HG03558 (cell line): ENCODE measurements around the gene NR6A1.

ENCODE experiments used
- ATAC-seq: cut with Tn5 transposase; IDR thresholded peaks from one replicate; pipeline ENCODE4 v1.9.1; 2021; ENCODE audit warnings: moderate number of reproducible peaks; ENCODE audit not compliant: unreplicated experiment; ENCODE audit errors: extremely low read depth

NR6A1 gene

GRCh38 chr9:124797343-124798103 is 26.4 kb upstream of the NR6A1 start:
- no peak for ATAC-seq

- no peak for ATAC-seq
Observed at GRCh38 chr9:124795881-124796431, 24.8 kb upstream of the NR6A1 start.

- ATAC-seq: no peak
Observed at GRCh38 chr9:124794902-124795491, 23.9 kb upstream of the NR6A1 start.

DNA sequence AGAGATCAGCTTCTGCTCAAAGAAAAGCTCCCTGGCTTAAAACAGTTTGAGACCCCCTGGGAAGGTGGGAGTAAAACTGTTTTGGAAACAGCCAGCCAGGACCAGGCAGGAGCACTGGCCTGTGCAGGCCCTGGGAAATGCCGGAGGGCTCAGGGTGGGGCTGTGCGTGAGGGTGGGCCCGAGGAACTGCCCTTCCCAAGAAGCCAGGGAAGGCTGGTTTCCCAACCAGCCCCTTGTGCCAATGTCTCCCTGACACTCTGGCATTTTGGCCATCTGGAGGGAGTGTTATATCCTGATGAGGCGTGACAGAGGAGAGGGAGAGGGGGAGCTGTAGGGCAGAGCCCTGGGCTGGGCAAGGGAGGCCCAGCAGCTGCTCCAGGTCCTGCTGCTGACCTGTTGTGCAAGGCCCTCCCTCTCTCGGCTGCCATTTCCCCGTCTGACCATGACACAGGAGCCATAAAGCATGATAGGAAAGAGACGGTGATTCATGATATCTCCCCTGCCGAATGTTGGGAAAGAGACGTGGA is 22.0 kb upstream of the NR6A1 start:
- no peak for ATAC-seq

DNA sequence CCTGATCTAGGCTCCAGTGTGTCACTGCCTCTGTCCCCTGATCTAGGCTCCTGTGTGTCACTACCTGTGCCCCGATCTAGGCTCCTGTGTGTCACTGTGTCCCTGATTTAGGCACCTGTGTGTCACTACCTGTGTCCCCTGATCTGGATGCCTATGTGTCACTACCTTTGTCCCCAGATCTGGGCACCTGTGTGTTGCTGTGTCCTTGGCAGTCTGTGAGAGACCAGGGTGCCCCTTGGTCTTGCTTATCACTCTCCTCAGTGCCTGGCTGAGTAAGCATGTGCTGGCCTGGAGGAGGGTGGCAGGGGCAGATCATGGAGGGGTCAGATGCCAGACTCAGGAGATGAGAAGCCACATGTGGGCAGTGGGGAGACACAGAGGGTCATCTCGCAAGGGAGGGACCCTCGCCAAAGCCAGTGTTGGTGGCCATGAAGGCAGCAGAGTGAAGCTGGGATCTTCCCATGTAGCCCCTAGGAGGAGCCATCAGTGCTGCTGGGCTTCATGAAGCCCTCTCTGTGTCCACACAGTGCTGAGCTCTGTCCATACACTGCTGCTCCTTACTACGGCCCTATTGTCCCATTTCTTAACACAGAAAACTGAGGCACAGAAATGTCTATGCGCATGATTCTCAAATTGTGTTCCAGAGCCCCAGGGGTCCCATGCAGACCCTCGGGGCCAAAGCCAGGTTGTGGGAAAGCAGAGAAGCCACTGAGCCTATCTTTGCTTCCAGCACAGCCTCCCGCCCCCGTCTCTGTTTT is 21.3 kb upstream of the NR6A1 start:
- ATAC-seq: no peak

DNA sequence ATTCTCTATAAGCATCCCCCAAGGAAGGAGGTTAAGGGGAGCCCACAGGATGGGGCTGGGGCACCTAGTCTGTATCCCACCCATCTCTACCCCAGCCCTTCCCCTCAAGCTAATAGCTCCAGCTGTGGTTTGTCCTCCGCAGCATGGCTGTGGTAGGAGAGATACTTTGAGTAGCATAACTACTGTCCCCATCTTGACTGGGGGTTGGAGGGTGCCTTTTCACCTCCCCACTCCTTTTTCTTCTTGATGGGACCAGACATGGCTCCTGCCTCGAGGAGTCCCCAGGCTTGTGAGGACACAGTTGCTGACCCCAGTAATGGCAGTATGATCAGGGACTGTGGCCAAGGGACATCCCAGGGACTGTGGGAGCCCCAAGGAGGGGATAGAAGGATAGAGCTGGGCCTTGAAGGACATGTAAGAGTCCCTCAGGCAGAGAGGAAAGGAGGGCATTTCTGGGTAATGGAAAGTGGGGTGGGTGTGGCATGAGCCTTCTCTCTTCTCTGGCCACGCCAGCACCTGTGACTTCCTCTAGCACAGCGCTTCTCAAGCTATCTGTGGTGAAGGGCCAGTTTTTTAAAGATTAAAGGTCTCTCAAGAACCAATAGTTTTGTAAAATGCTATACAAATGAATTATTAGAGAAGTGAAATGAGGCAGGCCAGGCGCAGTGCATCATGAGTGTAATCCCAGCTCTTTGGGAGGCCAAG is 19.8 kb upstream of the NR6A1 start:
- ATAC-seq: no peak

DNA sequence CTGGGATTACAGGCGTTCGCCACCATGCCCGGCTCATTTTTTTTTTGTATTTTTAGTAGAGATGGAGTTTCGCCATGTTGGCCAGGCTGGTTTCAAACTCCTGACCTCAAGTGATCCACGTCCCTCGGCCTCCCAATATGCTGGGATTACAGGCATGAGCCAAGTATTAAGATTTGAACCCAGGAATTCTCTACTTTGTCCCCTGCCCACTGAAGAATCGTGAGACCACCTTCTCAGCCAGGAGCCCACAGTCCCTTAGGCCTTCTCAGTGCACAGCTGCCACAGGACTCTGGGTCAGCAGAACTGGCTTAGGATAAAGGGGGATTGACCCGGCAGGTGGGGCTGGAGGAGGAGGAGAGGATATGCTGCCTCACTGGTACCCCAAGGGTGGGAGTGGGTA is 19.2 kb upstream of the NR6A1 start:
- ATAC-seq: no peak

DNA sequence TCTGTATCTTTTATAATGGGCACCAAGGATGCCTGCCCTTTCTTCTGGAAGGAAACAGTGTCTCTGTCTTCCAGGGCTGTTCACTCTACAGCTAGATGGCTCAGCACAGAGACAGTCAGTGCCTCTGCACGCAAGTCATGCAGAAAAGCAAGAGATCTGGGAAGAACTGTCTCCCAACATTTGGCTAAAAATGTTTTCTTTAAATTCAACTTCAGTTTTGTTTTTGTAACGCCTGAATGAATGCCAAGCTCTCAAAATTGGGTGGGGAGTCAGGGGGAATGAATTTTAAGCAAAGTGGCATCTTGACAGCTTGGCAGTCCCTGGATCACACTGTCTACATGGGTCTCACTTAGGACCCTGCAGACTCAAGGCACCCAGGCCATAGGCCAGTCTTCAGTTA is 18.4 kb upstream of the NR6A1 start:
- no peak for ATAC-seq

DNA sequence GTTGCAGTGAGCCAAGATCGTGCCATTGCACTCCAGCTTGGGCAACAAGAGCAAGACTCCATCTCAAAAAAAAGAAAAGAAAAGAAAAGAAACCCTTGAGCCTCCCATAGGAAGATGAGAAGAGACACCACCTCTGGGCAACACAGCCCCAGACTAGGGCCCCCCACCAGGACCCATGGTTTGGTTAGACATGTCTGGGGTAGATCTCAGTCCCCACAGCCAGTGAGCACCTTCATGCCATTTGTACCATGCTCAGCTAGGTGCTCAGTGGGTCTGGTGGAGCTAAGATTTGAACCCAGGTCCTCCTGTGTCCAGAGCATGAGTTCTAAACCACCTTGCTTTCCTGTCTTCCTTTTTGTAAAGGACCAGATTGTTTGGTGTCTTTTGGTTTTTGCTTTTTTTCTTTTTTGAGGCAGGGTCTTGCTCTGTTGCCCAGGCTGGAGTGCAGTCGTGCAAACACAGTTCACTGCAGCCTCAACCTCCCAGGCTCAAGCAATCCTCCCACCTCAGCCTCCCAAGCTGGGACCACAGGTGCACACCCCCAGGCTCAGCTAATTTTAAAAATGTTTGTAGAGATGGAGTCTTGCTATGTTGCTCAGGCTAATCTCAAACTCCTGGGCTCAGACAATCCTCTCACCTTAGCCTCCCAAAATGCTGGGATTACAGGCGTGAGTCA is 17.6 kb upstream of the NR6A1 start:
- no peak for ATAC-seq

GRCh38 chr9:124786881-124787573 is 15.9 kb upstream of the NR6A1 start:
- ATAC-seq: no peak

- ATAC-seq: no peak
Observed at GRCh38 chr9:124784509-124784908, 13.4 kb upstream of the NR6A1 start.

DNA sequence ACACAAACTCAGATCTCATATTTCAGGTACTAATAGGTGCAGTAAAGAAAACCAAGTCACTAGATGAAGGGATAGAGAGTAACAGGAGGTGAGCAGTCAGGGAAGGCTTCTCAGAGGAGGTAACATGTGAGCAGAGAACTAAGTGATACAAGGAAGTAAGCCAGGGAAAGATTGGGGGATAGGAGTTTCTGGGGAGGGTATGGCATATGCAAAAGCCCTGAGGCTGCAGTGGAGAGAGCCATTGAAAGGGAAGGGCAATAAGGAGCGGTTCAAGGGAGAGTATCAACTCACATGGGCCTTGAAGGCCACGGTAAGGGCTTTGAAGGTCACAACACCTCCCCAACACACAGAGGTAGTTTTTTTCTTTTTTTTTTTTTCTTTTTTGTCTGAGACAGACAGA is 12.7 kb upstream of the NR6A1 start:
- no peak for ATAC-seq

GRCh38 chr9:124782661-124783574 is 11.8 kb upstream of the NR6A1 start:
- ATAC-seq: no peak

GRCh38 chr9:124781967-124782660 is 11.0 kb upstream of the NR6A1 start:
- ATAC-seq: no peak

GRCh38 chr9:124780757-124781151 is 9.6 kb upstream of the NR6A1 start:
- ATAC-seq: no peak

GRCh38 chr9:124780060-124780756 is 9.1 kb upstream of the NR6A1 start:
- no peak for ATAC-seq
